Coronary artery (tissue), 2 donors: ENCODE measurements around the gene CANT1.

Source experiments
- DNase-seq: peaks from one replicate; pipeline ENCODE4 v3.0.0-alpha.2; 2017; ENCODE audit warnings: low spot score
- H3K27ac ChIP-seq, 2 donors: fragments of 200-600 bp; sonication (generic); one replicate each; pipeline ENCODE4 v1.5.1; 2016 to 2019
- H3K4me3 ChIP-seq: fragments of 200-600 bp; sonication (generic); 2 replicates; pipeline ENCODE4 v1.5.1; 2016; ENCODE audit warnings: mild to moderate bottlenecking, moderate library complexity
- CTCF ChIP-seq: fragments of 200-600 bp; sonication (generic); IDR thresholded peaks from one replicate; pipeline ENCODE4 v1.5.1; 2019; ENCODE audit warnings: antibody characterized with exemption

Gene CANT1

DNA sequence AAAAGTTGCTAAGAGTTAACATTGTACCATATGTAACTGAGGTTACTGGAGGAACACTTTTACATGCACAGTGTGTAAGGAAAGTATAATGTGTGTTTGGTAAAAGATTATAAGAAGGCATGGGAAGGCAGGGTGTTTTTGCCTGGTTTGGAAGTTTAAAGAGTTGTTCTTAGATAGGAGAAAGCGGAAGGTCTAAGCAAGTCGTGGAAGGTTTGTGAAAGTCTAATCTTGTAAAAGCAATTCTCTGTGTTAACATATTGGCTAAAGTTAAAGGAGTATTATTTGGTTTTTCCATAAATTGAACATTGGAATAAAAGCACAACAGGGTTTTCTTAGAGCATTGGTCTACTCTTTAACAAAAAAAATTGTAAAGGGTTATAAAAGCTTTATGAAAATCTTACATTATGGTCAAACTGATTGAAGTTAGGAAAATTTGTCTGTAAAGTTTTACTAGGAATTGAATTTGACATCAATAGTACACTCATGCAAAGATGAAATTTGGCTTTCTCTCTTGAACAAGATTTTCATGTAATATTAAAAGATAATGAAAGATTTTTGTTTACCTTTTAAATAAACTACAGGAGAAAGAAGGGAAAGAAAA lies 4.7 kb upstream of the CANT1 start:
- no peak overlapping the region for H3K27ac ChIP-seq
- H3K4me3 ChIP-seq: no peak overlapping the region
- DNase-seq: no peak
- TF ChIP-seq CTCF: no peak

GRCh38 chr17:79012563-79013134 lies 3.1 kb upstream of the CANT1 start:
- Histone ChIP-seq H3K4me3 (no peak overlapping the region), H3K27ac (no peak overlapping the region)
- TF ChIP-seq CTCF: no peak
- no peak for DNase-seq

GRCh38 chr17:79011451-79012147 lies 2.0 kb upstream of the CANT1 start:
- H3K27ac ChIP-seq: no peak overlapping the region
- no peak for TF ChIP-seq CTCF
- H3K4me3 ChIP-seq: no peak overlapping the region
- no peak for DNase-seq

DNA sequence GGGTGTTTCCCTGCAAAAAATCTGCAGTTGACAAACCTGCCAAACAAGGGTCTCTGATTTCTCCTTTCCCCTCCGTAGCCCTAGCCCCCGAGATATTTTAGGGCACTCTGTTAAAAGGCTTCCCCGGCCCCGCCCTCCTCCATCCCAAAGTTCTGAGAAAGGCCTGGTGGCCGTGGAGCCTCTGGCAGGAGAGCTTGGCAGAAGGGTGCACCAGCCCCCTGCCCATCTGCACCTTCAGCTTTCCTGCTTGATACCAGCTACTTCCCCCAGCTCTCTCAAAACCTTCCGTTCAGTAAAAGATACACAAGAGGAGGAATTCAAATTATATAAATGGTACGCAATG lies 711 bp upstream of the CANT1 start:
- TF ChIP-seq CTCF: no peak
- Histone ChIP-seq H3K4me3 (peak overlapping the region; percentile 99), H3K27ac (peak overlapping the region; percentile 92 to 96)
- peak; percentile 70 for DNase-seq

DNA sequence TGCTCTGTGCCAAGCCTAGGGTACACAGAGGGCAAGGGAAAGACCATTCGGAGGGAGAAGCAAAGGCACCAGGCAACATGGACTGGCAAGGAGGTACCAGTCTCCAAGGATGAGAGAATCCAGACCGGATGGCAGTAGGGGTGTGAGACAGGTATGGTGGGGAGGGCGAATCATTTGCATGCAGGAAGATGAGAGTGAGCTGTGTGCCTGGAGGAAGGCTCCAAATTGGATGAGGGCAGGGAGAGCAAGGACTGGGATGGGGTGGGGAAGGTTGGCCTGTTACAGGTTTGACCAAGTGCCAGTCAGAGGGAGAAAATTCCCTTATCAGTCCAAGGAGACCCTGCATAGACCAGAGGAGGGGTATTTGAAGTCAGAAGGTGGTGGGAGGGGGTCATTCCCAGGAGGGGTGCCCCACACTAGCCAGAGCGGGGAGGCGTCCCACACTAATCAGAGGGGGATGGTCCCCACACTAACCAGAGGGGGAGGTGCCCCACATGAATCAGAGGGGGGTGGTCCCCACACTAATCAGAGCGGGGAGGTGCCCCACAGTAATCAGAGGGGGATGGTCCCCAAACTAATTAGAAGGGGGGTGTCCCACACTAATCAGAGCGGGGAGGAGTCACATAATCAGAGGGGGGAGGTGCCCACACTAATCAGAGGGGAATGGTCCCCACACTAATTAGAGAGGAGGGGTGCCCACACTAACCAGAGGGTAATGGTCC lies 737 bp downstream of the CANT1 start:
- no peak for TF ChIP-seq CTCF
- H3K27ac ChIP-seq: peak overlapping the region; percentile 92 to 96
- DNase-seq: peak; percentile 60
- peak overlapping the region; percentile 99 for H3K4me3 ChIP-seq

GRCh38 chr17:79007504-79008381 lies 1.8 kb downstream of the CANT1 start:
- Histone ChIP-seq H3K4me3 (peak overlapping the region; percentile 99), H3K27ac (no peak overlapping the region)
- no peak for DNase-seq
- TF ChIP-seq CTCF: no peak
